Retina (tissue), 1 donor: ENCODE data around the gene PPEF2.

Experiments
- DNase-seq: peaks from one replicate; pipeline ENCODE4 v3.0.0-alpha.2; 2016

The PPEF2 gene

GRCh38 chr4:75822416-75822815, 79.8 kb downstream of the PPEF2 start:
- no peak for DNase-seq

- DNase-seq: no peak
Observed at GRCh38 chr4:75821966-75822365, 80.3 kb downstream of the PPEF2 start.

- DNase-seq: no peak
Observed at GRCh38 chr4:75821216-75821615, 81.0 kb downstream of the PPEF2 start.

- no peak for DNase-seq
Observed at GRCh38 chr4:75820676-75821075, 81.6 kb downstream of the PPEF2 start.

GRCh38 chr4:75820197-75820596, 82.1 kb downstream of the PPEF2 start:
- no peak for DNase-seq

GRCh38 chr4:75819121-75819520, 83.1 kb downstream of the PPEF2 start:
- DNase-seq: no peak

GRCh38 chr4:75817901-75818300, 84.4 kb downstream of the PPEF2 start:
- DNase-seq: no peak
